Glutamatergic neuron (in vitro differentiated cells): ENCODE measurements around the gene PPP1CB. TPM values are rescaled to one million over a fixed set of nuclear protein-coding genes. Genes with fewer than 3 reads are reported as not detected.
A peak's percentile ranks its signal among the peaks of the same experiment; 100 is the strongest.

Source experiments
- DNase-seq: peaks from one replicate; pipeline ENCODE4 v3.0.0; 2022
- H3K27ac Mint-ChIP-seq: one replicate; pipeline ENCODE4 v1.8.0; 2020; ENCODE audit warnings: mild to moderate bottlenecking, mixed read lengths, inconsistent platforms; ENCODE audit not compliant: unreplicated experiment
- H3K27me3 Mint-ChIP-seq: one replicate; pipeline ENCODE4 v1.8.0; 2020; ENCODE audit warnings: mild to moderate bottlenecking, moderate library complexity, mixed read lengths, inconsistent platforms; ENCODE audit not compliant: unreplicated experiment
- H3K36me3 Mint-ChIP-seq: one replicate; pipeline ENCODE4 v1.8.0; 2020; ENCODE audit warnings: mild to moderate bottlenecking, mixed read lengths, inconsistent platforms; ENCODE audit not compliant: unreplicated experiment
- H3K4me1 Mint-ChIP-seq: one replicate; pipeline ENCODE4 v1.8.0; 2020; ENCODE audit warnings: mild to moderate bottlenecking, low read depth, mixed read lengths, inconsistent platforms; ENCODE audit not compliant: unreplicated experiment
- H3K4me3 Mint-ChIP-seq: one replicate; pipeline ENCODE4 v1.8.0; 2020; ENCODE audit warnings: mild to moderate bottlenecking, mixed read lengths, inconsistent platforms; ENCODE audit not compliant: unreplicated experiment
- H3K9me3 Mint-ChIP-seq: one replicate; pipeline ENCODE4 v1.8.0; 2020; ENCODE audit warnings: mild to moderate bottlenecking, moderate library complexity, mixed read lengths, inconsistent platforms; ENCODE audit not compliant: unreplicated experiment
- total RNA-seq: library from RNA; stranded (reverse); fragmentation: NEBNext Ultra II Directional; extraction: Animal tissue kit (Norgen Biotek cat#: 25700); gene quantifications from one replicate; pipeline ENCODE4 v1.2.1, GENCODE V29; 2021; ENCODE audit not compliant: unreplicated experiment
- TF ChIP-seq, protein P1 (sequence below): fragments of 200-600 bp; sonication (generic); IDR thresholded peaks from one replicate; pipeline ENCODE4 v1.5.0; 2021; ENCODE audit not compliant: partially characterized antibody, unreplicated experiment

PPP1CB gene
- total RNA-seq, 1 donor from 2014 or later, result 144 TPM

DNA sequence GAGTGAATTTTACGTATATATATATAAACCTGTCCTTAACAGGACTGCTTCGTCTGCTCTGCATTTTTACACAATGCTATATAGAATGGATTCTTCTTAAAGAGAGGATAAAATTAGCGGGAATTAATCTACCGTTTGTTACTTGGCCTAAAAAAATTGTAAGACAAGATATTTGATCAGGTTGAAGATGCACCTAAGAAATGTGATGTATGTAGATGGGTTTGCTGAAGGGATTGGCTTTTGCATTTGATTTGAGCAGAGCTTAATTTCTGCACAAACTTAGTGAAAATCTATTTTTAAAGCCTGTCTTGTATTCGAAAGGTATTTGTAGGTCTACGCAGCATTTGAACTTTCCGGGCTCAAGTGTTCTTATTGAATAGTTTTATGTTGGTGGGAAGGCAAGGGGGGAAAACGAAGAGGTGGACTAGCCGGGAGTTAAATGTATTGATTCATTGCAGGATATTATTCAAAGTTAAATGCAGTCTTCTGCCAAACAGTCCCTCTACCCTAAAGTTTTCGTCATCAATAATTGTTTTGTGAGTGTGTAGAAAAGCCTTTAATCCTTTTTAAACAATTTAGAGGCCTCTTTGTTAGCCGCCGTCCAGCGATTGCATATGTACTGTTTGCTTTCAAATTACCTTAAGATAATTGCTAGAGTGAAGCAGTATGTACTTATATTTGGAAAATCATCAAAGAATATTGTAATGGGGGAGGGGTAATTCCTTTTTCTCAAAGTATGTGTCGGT is 1.2 kb downstream of the PPP1CB start:
- Mint-ChIP-seq H3K9me3 (peaks cover 8% of the 10 kb centered on the region), H3K4me3 (peak overlapping the region; percentile 97), H3K27me3 (peaks cover 7% of the 10 kb centered on the region), H3K27ac (peak overlapping the region; percentile 97), H3K4me1 (peaks cover 19% of the 10 kb centered on the region), H3K36me3 (peaks cover 4% of the 10 kb centered on the region)
- DNase-seq, result no peak
- TF ChIP-seq, protein P1, sequence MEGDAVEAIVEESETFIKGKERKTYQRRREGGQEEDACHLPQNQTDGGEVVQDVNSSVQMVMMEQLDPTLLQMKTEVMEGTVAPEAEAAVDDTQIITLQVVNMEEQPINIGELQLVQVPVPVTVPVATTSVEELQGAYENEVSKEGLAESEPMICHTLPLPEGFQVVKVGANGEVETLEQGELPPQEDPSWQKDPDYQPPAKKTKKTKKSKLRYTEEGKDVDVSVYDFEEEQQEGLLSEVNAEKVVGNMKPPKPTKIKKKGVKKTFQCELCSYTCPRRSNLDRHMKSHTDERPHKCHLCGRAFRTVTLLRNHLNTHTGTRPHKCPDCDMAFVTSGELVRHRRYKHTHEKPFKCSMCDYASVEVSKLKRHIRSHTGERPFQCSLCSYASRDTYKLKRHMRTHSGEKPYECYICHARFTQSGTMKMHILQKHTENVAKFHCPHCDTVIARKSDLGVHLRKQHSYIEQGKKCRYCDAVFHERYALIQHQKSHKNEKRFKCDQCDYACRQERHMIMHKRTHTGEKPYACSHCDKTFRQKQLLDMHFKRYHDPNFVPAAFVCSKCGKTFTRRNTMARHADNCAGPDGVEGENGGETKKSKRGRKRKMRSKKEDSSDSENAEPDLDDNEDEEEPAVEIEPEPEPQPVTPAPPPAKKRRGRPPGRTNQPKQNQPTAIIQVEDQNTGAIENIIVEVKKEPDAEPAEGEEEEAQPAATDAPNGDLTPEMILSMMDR, result no peak

DNA sequence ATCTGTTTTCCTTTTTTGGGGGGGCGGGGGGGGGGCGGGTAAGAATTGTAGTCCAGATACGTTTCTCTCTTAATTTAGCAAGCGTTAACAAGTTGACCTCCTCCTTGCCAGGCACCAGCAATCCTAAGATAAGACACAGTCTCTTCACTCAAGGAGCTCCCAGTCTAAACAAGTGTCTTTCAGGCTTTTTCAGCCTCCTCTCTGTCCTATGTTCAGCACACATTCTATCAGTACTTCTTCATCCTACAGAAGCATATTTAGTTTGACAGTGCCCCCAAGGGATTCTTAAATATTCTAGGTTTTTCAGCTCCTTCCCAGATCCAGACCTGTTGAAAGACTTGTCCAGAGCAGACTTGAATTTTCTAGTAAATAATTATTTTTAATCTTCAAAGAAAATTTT is 2.7 kb downstream of the PPP1CB start:
- TF ChIP-seq, protein P1, result no peak
- Mint-ChIP-seq H3K36me3 (peaks cover 4% of the 10 kb centered on the region), H3K27me3 (peaks cover 7% of the 10 kb centered on the region), H3K4me3 (peak overlapping the region; percentile 67), H3K9me3 (peaks cover 8% of the 10 kb centered on the region), H3K27ac (no peak overlapping the region), H3K4me1 (peaks cover 22% of the 10 kb centered on the region)
- DNase-seq, result no peak

GRCh38 chr2:28755421-28755820 is 3.8 kb downstream of the PPP1CB start:
- H3K4me3 Mint-ChIP-seq, result no peak overlapping the region
- TF ChIP-seq, protein P1, result no peak
- no peak overlapping the region for H3K27ac Mint-ChIP-seq
- H3K4me1 Mint-ChIP-seq, result peaks cover 22% of the 10 kb centered on the region
- H3K36me3 Mint-ChIP-seq, result peaks cover 4% of the 10 kb centered on the region
- no peak for DNase-seq
- peaks cover 8% of the 10 kb centered on the region for H3K9me3 Mint-ChIP-seq
- H3K27me3 Mint-ChIP-seq, result peaks cover 7% of the 10 kb centered on the region

DNA sequence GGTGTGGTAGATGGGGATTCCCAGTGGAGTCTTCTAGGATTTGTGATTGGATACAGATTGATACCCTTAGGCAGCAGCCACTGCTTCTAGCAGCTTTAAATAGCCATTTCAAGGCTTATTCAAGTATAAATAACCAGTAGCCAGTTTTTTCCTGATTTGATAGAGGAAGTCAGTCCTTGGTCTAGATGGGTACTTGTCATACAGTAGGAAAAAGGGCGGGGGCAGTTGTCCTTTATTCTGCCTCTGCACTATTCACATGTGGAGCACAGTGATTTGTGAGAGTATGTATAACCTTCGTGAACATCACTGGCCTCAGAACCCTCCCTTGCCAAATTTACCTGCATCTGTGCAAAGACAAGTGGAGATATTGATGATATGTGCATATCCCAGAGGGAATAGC is 6.8 kb downstream of the PPP1CB start:
- Mint-ChIP-seq H3K4me3 (no peak overlapping the region), H3K36me3 (no peaks in the 10 kb centered on the region), H3K9me3 (no peaks in the 10 kb centered on the region), H3K27me3 (no peaks in the 10 kb centered on the region), H3K27ac (no peak overlapping the region), H3K4me1 (peaks cover 22% of the 10 kb centered on the region)
- no peak for DNase-seq
- TF ChIP-seq, protein P1, result no peak

DNA sequence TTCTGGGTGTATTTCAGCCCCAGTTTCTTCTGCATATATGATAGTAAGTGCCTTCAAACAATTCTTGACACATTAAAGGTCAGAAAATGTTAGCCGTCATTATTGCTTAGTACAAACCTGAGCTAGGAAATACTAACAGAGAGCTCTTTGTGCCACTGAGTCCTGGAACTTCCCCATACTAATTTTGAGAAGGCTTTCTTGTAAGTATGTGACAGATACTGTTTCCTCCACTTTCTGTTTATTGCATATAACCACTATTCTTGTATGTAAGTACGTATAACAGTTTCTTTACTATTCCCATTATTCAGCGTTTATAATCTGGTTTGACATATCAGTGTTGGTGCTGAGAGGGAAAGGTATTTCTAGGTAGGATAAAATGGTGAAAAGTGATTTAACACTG is 9.8 kb downstream of the PPP1CB start:
- H3K27ac Mint-ChIP-seq, result no peak overlapping the region
- H3K4me3 Mint-ChIP-seq, result no peak overlapping the region
- no peak for DNase-seq
- no peaks in the 10 kb centered on the region for H3K27me3 Mint-ChIP-seq
- no peaks in the 10 kb centered on the region for H3K36me3 Mint-ChIP-seq
- no peaks in the 10 kb centered on the region for H3K9me3 Mint-ChIP-seq
- H3K4me1 Mint-ChIP-seq, result peaks cover 15% of the 10 kb centered on the region
- TF ChIP-seq, protein P1, result no peak
